GM12878 (cell line): ENCODE measurements around the gene SDF4. TPM values are rescaled to one million over a fixed set of nuclear protein-coding genes. Genes with fewer than 3 reads are reported as not detected.

Source experiments
- ATAC-seq: fragments of 200-7000 bp; cut with Tn5 transposase; 3 replicates; pipeline ENCODE4 v1.9.1; 2020; ENCODE audit warnings: mild to moderate bottlenecking, moderate library complexity
- BruUV-seq: library from RNA; stranded (reverse); fragments of 400-500 nt; replicated peaks from 2 replicates; lab custom pipeline; 2021; lab: Mats Ljungman, UMichigan
- CTCF ChIA-PET: fragments of 300-600 bp; sonication (Branson Sonifier 250); formaldehyde crosslinking; extraction: SDS; loops from one replicate; lab custom pipeline; 2021; ENCODE audit warnings: inconsistent platforms; lab: Yijun Ruan, JAX
- POLR2A ChIA-PET: fragments of 350-600 bp; formaldehyde crosslinking; extraction: SDS; loops from one replicate; lab custom pipeline; 2021; ENCODE audit warnings: inconsistent platforms; lab: Charles Lee
- RAD21 ChIA-PET: fragments of 300-600 bp; sonication (Branson Sonifier 250); formaldehyde crosslinking; loops from one replicate; lab custom pipeline; 2023; ENCODE audit warnings: antibody characterized with exemption; ENCODE audit not compliant: unreplicated experiment; lab: Charles Lee
- SMC1A ChIA-PET: fragments of 300-600 bp; sonication (Branson Sonifier 250); formaldehyde crosslinking; loops from one replicate; lab custom pipeline; 2023; ENCODE audit not compliant: unreplicated experiment, uncharacterized antibody; lab: Charles Lee
- DNase-seq: peaks from one replicate; pipeline ENCODE4 v3.0.0-alpha.2; 2011; ENCODE audit warnings: low read depth, low spot score
- FAIRE-seq: peaks from 3 replicates; lab custom pipeline; 2011; peaks lifted over from hg19 to GRCh38; lab: Jason Lieb, UNC
- H2AFZ ChIP-seq: 2 replicates; pipeline ENCODE4 v1.6.0; 2011; ENCODE audit warnings: low read depth, low read length, control low read depth; ENCODE audit not compliant: control insufficient read depth
- H3K27ac ChIP-seq: 2 replicates; pipeline ENCODE4 v1.5.1; 2011; ENCODE audit warnings: control low read depth; ENCODE audit not compliant: control insufficient read depth, insufficient read depth
- H3K27me3 ChIP-seq, 2 experiments: replicated peaks in 1 of 2; 2 replicates each; pipeline versions ENCODE4 v1.6.0 to v1.6.1; 2011; ENCODE audit warnings: low read length in 1 of 2; ENCODE audit not compliant: control insufficient read depth in 2 of 2, insufficient read depth in 2 of 2
- H3K36me3 ChIP-seq, 2 experiments: 2 replicates each; pipeline ENCODE4 v1.5.1; 2011; ENCODE audit warnings: low read length in 1 of 2; ENCODE audit not compliant: control insufficient read depth in 2 of 2, insufficient read depth in 2 of 2
- H3K4me1 ChIP-seq: 2 replicates; pipeline ENCODE4 v1.6.1; 2011; ENCODE audit warnings: mild to moderate bottlenecking, low read length, moderate library complexity, mixed read lengths; ENCODE audit not compliant: control insufficient read depth, insufficient read depth
- H3K4me2 ChIP-seq: 2 replicates; pipeline ENCODE4 v1.6.0; 2011; ENCODE audit warnings: control low read depth; ENCODE audit not compliant: control insufficient read depth, insufficient read depth
- H3K4me3 ChIP-seq: fragments of 200-600 bp; sonication (generic); 2 replicates; pipeline ENCODE4 v1.5.1; 2016
- H3K79me2 ChIP-seq: 2 replicates; pipeline ENCODE4 v1.6.0; 2011; ENCODE audit warnings: low read length; ENCODE audit not compliant: control insufficient read depth, insufficient read depth
- H3K9ac ChIP-seq: 2 replicates; pipeline ENCODE4 v1.8.0; 2011; ENCODE audit warnings: low read length, control low read depth, mixed read lengths; ENCODE audit not compliant: control insufficient read depth, insufficient read depth
- H3K9me3 ChIP-seq: replicated peaks from 3 replicates; pipeline ENCODE4 v1.5.1; 2011; ENCODE audit warnings: mild to moderate bottlenecking, low read length; ENCODE audit not compliant: control insufficient read depth, insufficient read depth
- H4K20me1 ChIP-seq: 2 replicates; pipeline ENCODE4 v1.6.0; 2011; ENCODE audit not compliant: control insufficient read depth, insufficient read depth
- ASH2L ChIP-seq: fragments of 300-600, 200-600 bp; sonication (generic); IDR thresholded peaks from 2 replicates; pipeline ENCODE4 v1.6.1; 2017; ENCODE audit warnings: low read depth, mild to moderate bottlenecking, borderline replicate concordance
- ATF7 ChIP-seq: fragments of 450-650 bp; IDR thresholded peaks from 2 replicates; pipeline ENCODE4 v1.6.1; 2016; ENCODE audit warnings: low read depth, mild to moderate bottlenecking
- ESRRA ChIP-seq: IDR thresholded peaks from 2 replicates; pipeline ENCODE4 v1.6.1; 2012; ENCODE audit warnings: mild to moderate bottlenecking, low read length, improper control_type of control experiment
- ETV6 ChIP-seq, 2 experiments: fragments of 450-650 bp in 1 of 2; IDR thresholded peaks in 1 of 2; conservative IDR thresholded peaks in 1 of 2; 2 replicates each; pipeline ENCODE4 v1.6.1; 2014; ENCODE audit warnings: antibody characterized with exemption in 1 of 2, borderline replicate concordance in 1 of 2, low read depth in 1 of 2, mild to moderate bottlenecking in 1 of 2, moderate library complexity in 1 of 2
- FOXM1 ChIP-seq: IDR thresholded peaks from 2 replicates; pipeline ENCODE4 v1.6.1; 2012; ENCODE audit warnings: low read depth, mild to moderate bottlenecking, inconsistent platforms, low read length, moderate library complexity
- NR2C1 ChIP-seq: fragments of 450-650 bp; IDR thresholded peaks from 2 replicates; pipeline ENCODE4 v1.6.1; 2017; ENCODE audit warnings: antibody characterized with exemption, mild to moderate bottlenecking, moderate library complexity
- POLR2AphosphoS5 ChIP-seq: IDR thresholded peaks from 2 replicates; pipeline ENCODE4 v1.6.1; 2011; ENCODE audit warnings: mild to moderate bottlenecking, low read length, inconsistent platforms
- ZNF217 ChIP-seq: fragments of 450-650 bp; IDR thresholded peaks from 2 replicates; pipeline ENCODE4 v1.6.1; 2017; ENCODE audit warnings: antibody characterized with exemption, mild to moderate bottlenecking
- ZNF622 ChIP-seq: fragments of 450-650 bp; IDR thresholded peaks from 2 replicates; pipeline ENCODE4 v1.6.1; 2017; ENCODE audit warnings: mild to moderate bottlenecking, inconsistent platforms
- WGBS: methylation state at CpG from one replicate; pipeline ENCODE4 v1.1.6; 2016; ENCODE audit warnings: low lambda C conversion rate; ENCODE audit not compliant: insufficient replicate concordance, insufficient coverage; ENCODE audit errors: missing lambda C conversion rate; 5-methylcytosine and 5-hydroxymethylcytosine counted together
- in situ Hi-C: fragments of 300-500 bp; cut with MboI; formaldehyde crosslinking; loops from 9 replicates; pipeline ENCODE4 v1.14.3; 2018; ENCODE audit warnings: mixed read lengths
- intact Hi-C: fragments of 100-400 bp; cut with micrococcal nuclease; formaldehyde crosslinking; loops from one replicate; pipeline ENCODE4 v1.14.2; 2022; ENCODE audit not compliant: unreplicated experiment
- polyA plus RNA-seq, 11 experiments: library from polyadenylated mRNA; depleted of rRNA in 4 of 11; unstranded in 6 of 11; stranded (reverse) in 5 of 11; fragments of >200 nt; fragmentation: Nextera tagmentation in 4 of 11; fragmentation: Illumina TruSeq in 1 of 11; extraction: Ambion mirVana in 4 of 11; extraction: Trizol in 1 of 11; gene quantifications; 1 replicate in 1 of 11; 2 replicates in 10 of 11; pipeline versions ENCODE4 v1.2.1 to v1.2.3, GENCODE V29; 2011 to 2016; ENCODE audit warnings: inconsistent platforms in 2 of 11, missing spikeins in 2 of 11, low read depth in 1 of 11
- total RNA-seq, 4 experiments: library from RNA; depleted of rRNA in 3 of 4; stranded (reverse); fragments of >200 nt in 3 of 4; fragmentation: Illumina TruSeq in 1 of 4; extraction: Trizol in 1 of 4; gene quantifications; 2 replicates each; pipeline versions ENCODE4 v1.2.1 to v1.2.3, GENCODE V29; 2013 to 2021
- TF ChIP-seq, protein P1 (sequence below): fragments of 150-350 bp; IDR thresholded peaks from 2 replicates; pipeline ENCODE4 v1.6.1; 2014; ENCODE audit warnings: mild to moderate bottlenecking, low read depth, low read length
- TF ChIP-seq, protein P2 (sequence below): fragments of 450-650 bp; formaldehyde crosslinking; IDR thresholded peaks from 2 replicates; pipeline ENCODE4 v1.5.0; 2022; ENCODE audit warnings: mild to moderate bottlenecking, missing genetic modification characterization
- TF ChIP-seq, protein P3 (sequence below): fragments of 450-650 bp; IDR thresholded peaks from 2 replicates; pipeline ENCODE4 v1.6.1; 2017; ENCODE audit warnings: borderline replicate concordance

SDF4 gene
- total and polyA plus RNA-seq, 10 of the 15 experiments (the other 5 are each of a cell fraction or from before 2014, with no cell fraction given), result 0.44 to 97.2 (median 40.2) TPM

DNA sequence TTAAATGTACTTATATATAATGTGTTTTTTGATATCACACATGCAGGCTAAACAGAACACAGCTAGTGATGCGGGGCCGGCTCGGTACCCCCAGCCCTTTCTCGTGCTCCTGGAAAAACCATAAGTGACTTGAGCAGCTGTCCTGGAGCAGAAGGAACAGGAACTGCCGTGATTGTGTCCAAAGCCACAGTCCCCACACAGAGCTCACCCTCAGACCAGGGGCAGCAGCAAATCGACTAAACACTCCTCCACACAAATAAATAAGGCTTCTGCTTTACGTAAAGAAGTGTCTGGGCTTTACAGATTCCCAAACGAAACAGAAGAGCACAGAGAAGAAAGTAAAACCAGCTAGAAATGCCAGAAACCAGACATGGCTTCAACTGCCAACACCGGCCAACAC lies 32.2 kb upstream of the SDF4 start:
- Histone ChIP-seq H3K4me3 (no peak overlapping the region), H3K9me3 (no peaks in the 10 kb centered on the region), H2AFZ (no peak overlapping the region), H3K27ac (no peak overlapping the region), H4K20me1 (no peaks in the 10 kb centered on the region), H3K79me2 (peaks cover 4% of the 10 kb centered on the region), H3K27me3 (no peaks in the 10 kb centered on the region), H3K9ac (no peak overlapping the region), H3K36me3 (peaks cover 19 to 25% of the 10 kb centered on the region in 2 experiments), H3K4me2 (no peak overlapping the region), H3K4me1 (no peaks in the 10 kb centered on the region)
- ATAC-seq (no peak), DNase-seq (no peak), FAIRE-seq (no peak)
- TF ChIP-seq ZNF622, result no peak
- in situ Hi-C loops, result no loop called here
- RAD21 ChIA-PET, result no interaction called here
- 93% methylated on average over 9 of the region's 9 CpGs for WGBS
- SMC1A ChIA-PET, result no interaction called here
- intact Hi-C loops, result no loop called here
- BruUV-seq, result no TSS peak
- POLR2A ChIA-PET, result interaction anchor here (0.6 to 1.3 kb wide), 2 partner anchors 13 to 264 kb away, joined by 8 read pairs; no protein-coding TSS in a partner anchor
- CTCF ChIA-PET, result interaction anchor here (1.1 to 1.2 kb wide), 2 partner anchors 36 to 141 kb away, joined by 3 read pairs; no protein-coding TSS in a partner anchor

DNA sequence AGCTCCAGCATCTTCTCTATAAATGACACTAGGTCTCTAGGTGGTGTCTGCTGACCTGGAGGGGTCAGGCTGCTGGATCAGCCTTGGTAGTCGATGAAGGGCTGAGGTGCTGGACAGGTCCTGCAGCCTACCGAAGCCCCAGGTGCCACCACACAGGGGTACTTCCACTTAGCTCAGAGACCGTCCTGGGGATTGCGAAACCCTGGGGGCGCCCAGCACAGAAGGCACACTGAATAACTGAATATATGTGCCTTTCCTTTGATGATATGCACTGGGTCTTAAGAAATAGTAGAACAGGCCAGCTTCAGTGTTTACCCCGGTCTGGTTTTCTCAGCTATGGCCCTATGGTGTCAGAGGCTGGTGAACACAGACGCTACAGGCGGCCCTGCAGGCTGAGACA lies 31.0 kb upstream of the SDF4 start:
- Histone ChIP-seq H4K20me1 (no peaks in the 10 kb centered on the region), H2AFZ (no peak overlapping the region), H3K9ac (no peak overlapping the region), H3K4me2 (no peak overlapping the region), H3K27me3 (no peaks in the 10 kb centered on the region), H3K4me1 (no peaks in the 10 kb centered on the region), H3K79me2 (no peaks in the 10 kb centered on the region; the same call in 1 of the 2 replicates), H3K9me3 (no peaks in the 10 kb centered on the region), H3K27ac (no peak overlapping the region), H3K36me3 (peaks cover 19 to 23% of the 10 kb centered on the region in 2 experiments), H3K4me3 (no peak overlapping the region)
- POLR2A ChIA-PET, result no interaction called here
- RAD21 ChIA-PET, result no interaction called here
- in situ Hi-C loops, result no loop called here
- 97% methylated on average over 8 of the region's 8 CpGs for WGBS
- SMC1A ChIA-PET, result no interaction called here
- DNase-seq (no peak), FAIRE-seq (no peak), ATAC-seq (no peak)
- intact Hi-C loops, result no loop called here
- CTCF ChIA-PET, result no interaction called here
- BruUV-seq, result no TSS peak
- TF ChIP-seq ZNF217 (no peak), FOXM1 (no peak), NR2C1 (no peak), ETV6 (conservative IDR thresholded peaks at IDR 0.05 in 1 of 2, IDR thresholded peaks at IDR 0.05 in 1 of 2; ENCODE audit: borderline replicate concordance in 1 of 2, low read depth in 1 of 2) (no peak), ASH2L (no peak), POLR2AphosphoS5 (no peak), ATF7 (no peak), ESRRA (no peak)
- TF ChIP-seq, protein P1, sequence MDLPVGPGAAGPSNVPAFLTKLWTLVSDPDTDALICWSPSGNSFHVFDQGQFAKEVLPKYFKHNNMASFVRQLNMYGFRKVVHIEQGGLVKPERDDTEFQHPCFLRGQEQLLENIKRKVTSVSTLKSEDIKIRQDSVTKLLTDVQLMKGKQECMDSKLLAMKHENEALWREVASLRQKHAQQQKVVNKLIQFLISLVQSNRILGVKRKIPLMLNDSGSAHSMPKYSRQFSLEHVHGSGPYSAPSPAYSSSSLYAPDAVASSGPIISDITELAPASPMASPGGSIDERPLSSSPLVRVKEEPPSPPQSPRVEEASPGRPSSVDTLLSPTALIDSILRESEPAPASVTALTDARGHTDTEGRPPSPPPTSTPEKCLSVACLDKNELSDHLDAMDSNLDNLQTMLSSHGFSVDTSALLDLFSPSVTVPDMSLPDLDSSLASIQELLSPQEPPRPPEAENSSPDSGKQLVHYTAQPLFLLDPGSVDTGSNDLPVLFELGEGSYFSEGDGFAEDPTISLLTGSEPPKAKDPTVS, result no peak
- TF ChIP-seq, protein P2, sequence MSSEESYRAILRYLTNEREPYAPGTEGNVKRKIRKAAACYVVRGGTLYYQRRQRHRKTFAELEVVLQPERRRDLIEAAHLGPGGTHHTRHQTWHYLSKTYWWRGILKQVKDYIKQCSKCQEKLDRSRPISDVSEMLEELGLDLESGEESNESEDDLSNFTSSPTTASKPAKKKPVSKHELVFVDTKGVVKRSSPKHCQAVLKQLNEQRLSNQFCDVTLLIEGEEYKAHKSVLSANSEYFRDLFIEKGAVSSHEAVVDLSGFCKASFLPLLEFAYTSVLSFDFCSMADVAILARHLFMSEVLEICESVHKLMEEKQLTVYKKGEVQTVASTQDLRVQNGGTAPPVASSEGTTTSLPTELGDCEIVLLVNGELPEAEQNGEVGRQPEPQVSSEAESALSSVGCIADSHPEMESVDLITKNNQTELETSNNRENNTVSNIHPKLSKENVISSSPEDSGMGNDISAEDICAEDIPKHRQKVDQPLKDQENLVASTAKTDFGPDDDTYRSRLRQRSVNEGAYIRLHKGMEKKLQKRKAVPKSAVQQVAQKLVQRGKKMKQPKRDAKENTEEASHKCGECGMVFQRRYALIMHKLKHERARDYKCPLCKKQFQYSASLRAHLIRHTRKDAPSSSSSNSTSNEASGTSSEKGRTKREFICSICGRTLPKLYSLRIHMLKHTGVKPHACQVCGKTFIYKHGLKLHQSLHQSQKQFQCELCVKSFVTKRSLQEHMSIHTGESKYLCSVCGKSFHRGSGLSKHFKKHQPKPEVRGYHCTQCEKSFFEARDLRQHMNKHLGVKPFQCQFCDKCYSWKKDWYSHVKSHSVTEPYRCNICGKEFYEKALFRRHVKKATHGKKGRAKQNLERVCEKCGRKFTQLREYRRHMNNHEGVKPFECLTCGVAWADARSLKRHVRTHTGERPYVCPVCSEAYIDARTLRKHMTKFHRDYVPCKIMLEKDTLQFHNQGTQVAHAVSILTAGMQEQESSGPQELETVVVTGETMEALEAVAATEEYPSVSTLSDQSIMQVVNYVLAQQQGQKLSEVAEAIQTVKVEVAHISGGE (CRISPR knock-in tag), result no peak
- TF ChIP-seq, protein P3, sequence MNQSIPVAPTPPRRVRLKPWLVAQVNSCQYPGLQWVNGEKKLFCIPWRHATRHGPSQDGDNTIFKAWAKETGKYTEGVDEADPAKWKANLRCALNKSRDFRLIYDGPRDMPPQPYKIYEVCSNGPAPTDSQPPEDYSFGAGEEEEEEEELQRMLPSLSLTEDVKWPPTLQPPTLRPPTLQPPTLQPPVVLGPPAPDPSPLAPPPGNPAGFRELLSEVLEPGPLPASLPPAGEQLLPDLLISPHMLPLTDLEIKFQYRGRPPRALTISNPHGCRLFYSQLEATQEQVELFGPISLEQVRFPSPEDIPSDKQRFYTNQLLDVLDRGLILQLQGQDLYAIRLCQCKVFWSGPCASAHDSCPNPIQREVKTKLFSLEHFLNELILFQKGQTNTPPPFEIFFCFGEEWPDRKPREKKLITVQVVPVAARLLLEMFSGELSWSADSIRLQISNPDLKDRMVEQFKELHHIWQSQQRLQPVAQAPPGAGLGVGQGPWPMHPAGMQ, result no peak
